Thoracic aorta (tissue), 2 donors: ENCODE results near the gene TIGD1. TPM values are rescaled to one million over a fixed set of nuclear protein-coding genes. Genes with fewer than 3 reads are reported as not detected.

ENCODE experiments used
- ATAC-seq: fragments of 150-250 bp; one replicate; pipeline ENCODE4 v1.8.0; 2017; ENCODE audit warnings: low read depth; ENCODE audit not compliant: insufficient number of reproducible peaks, low FRiP score
- DNase-seq: peaks from one replicate; pipeline ENCODE4 v3.0.0-alpha.2; 2020; ENCODE audit warnings: low spot score
- H3K27ac ChIP-seq, 2 donors: fragments of 200-600 bp; sonication (generic); 1 replicate in 1 of 2; 2 replicates in 1 of 2; pipeline ENCODE4 v1.5.1; 2016; ENCODE audit warnings: mild to moderate bottlenecking in 2 of 2, moderate library complexity in 2 of 2
- H3K27me3 ChIP-seq: fragments of 200-600 bp; sonication (generic); replicated peaks from 2 replicates; pipeline ENCODE4 v1.6.0; 2016; ENCODE audit warnings: mild to moderate bottlenecking; ENCODE audit not compliant: insufficient read depth
- H3K36me3 ChIP-seq: fragments of 200-600 bp; sonication (generic); one replicate; pipeline ENCODE4 v1.5.1; 2016
- H3K4me1 ChIP-seq, 2 donors: fragments of 200-600 bp; sonication (generic); 1 replicate in 1 of 2; 2 replicates in 1 of 2; pipeline versions ENCODE4 v1.5.1 to v1.6.0; 2016; ENCODE audit warnings: low read depth in 2 of 2, mild to moderate bottlenecking in 1 of 2; ENCODE audit not compliant: control insufficient read depth in 1 of 2
- H3K4me3 ChIP-seq: fragments of 200-600 bp; sonication (generic); 2 replicates; pipeline ENCODE4 v1.5.1; 2016; ENCODE audit warnings: mild to moderate bottlenecking
- H3K9me3 ChIP-seq: fragments of 200-600 bp; sonication (generic); 2 replicates; pipeline ENCODE4 v1.5.1; 2016
- total RNA-seq, 2 donors: library from RNA; depleted of rRNA; stranded (reverse); fragments of >200 nt; gene quantifications; one replicate each; pipeline versions ENCODE4 v1.1.0 to v1.2.3, GENCODE V29; 2016
- TF ChIP-seq, protein P1 (sequence below): fragments of 200-600 bp; sonication (generic); IDR thresholded peaks from one replicate; pipeline ENCODE4 v1.5.1; 2019; ENCODE audit warnings: antibody characterized with exemption

Gene TIGD1
- total RNA-seq, 2 donors from 2014 or later = 1.8 to 3.1 TPM

DNA sequence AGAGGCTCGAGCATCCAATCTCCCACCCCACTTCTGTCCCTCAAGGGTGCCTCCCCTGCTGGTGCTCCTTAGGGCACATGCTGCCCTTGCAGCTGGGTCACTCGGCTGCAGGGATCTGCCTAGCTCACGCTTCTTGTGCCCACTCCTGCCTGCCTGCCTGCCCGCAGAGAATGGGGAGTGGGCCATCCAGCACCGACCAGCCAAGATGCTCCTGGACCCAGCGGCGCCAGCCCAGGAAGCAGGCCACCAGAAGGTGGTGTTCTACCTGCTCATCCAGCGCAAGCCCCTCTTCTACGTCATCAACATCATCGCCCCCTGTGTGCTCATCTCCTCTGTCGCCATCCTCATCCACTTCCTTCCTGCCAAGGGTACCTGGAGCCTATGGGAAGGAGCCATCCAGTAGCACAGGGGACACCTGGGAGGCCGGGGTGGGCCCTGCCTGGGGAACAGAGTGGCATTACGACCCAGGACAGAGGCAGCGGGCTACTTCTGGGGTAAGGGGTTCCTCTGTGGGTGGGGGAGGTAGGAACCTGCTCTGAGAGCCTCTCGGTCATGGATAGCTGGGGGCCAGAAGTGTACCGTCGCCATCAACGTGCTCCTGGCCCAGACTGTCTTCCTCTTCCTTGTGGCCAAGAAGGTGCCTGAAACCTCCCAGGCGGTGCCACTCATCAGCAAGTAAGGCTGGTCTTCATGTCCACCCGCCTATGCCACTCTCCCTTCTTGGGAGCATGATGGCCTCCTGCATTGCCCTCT, 7.5 kb downstream of the TIGD1 start:
- ATAC-seq (no peak), DNase-seq (no peak)
- no peaks in the 10 kb centered on the region for H3K4me1 ChIP-seq
- TF ChIP-seq, protein P1, sequence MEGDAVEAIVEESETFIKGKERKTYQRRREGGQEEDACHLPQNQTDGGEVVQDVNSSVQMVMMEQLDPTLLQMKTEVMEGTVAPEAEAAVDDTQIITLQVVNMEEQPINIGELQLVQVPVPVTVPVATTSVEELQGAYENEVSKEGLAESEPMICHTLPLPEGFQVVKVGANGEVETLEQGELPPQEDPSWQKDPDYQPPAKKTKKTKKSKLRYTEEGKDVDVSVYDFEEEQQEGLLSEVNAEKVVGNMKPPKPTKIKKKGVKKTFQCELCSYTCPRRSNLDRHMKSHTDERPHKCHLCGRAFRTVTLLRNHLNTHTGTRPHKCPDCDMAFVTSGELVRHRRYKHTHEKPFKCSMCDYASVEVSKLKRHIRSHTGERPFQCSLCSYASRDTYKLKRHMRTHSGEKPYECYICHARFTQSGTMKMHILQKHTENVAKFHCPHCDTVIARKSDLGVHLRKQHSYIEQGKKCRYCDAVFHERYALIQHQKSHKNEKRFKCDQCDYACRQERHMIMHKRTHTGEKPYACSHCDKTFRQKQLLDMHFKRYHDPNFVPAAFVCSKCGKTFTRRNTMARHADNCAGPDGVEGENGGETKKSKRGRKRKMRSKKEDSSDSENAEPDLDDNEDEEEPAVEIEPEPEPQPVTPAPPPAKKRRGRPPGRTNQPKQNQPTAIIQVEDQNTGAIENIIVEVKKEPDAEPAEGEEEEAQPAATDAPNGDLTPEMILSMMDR = no peak
- H3K4me3 ChIP-seq = no peak overlapping the region
- H3K36me3 ChIP-seq = no peaks in the 10 kb centered on the region
- no peaks in the 10 kb centered on the region for H3K9me3 ChIP-seq
- no peak overlapping the region for H3K27ac ChIP-seq
- H3K27me3 ChIP-seq = no peaks in the 10 kb centered on the region

DNA sequence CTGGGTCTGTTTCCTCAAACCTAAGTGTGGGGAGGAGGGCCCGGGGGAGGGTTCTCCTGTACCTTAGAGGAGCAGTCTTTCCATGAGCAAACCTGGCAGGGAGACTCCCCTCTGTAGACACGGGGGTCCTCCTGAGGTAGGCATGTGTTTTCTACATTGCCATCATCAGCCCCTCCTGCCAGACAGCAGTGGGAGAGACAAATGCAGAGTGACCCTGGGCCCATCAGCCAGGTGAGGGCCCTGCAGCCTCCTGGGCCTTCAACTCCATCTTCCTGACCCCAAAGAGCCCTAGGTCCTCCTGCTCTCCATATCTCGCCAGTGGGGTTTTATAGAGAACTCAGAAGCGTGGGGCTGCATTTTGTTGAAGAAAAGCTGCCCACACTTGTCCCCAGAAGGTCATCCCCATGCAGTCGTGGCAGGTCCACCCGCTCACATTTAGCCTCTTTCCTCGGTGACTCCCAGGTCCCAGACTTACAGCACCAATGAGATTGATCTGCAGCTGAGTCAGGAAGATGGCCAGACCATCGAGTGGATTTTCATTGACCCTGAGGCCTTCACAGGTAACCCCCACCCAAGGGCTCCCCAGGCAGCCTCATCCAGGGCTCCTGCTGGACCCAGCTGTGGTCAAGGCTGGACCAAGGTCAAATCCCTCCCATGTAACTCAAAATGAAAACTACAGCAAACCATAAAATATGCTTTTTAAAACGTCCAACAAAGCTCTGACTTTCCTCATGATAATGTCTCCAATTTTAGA, 8.2 kb downstream of the TIGD1 start:
- ATAC-seq (no peak), DNase-seq (no peak)
- Histone ChIP-seq H3K4me3 (no peak overlapping the region), H3K4me1 (no peaks in the 10 kb centered on the region), H3K36me3 (no peaks in the 10 kb centered on the region), H3K9me3 (no peaks in the 10 kb centered on the region), H3K27ac (no peak overlapping the region), H3K27me3 (no peaks in the 10 kb centered on the region)
- TF ChIP-seq, protein P1 = no peak

GRCh38 chr2:232541195-232541960, 9.0 kb downstream of the TIGD1 start:
- Histone ChIP-seq H3K9me3 (no peaks in the 10 kb centered on the region), H3K36me3 (no peaks in the 10 kb centered on the region), H3K27ac (no peak overlapping the region), H3K4me3 (no peak overlapping the region), H3K27me3 (no peaks in the 10 kb centered on the region), H3K4me1 (no peaks in the 10 kb centered on the region)
- DNase-seq (no peak), ATAC-seq (no peak)
- TF ChIP-seq, protein P1 = no peak

DNA sequence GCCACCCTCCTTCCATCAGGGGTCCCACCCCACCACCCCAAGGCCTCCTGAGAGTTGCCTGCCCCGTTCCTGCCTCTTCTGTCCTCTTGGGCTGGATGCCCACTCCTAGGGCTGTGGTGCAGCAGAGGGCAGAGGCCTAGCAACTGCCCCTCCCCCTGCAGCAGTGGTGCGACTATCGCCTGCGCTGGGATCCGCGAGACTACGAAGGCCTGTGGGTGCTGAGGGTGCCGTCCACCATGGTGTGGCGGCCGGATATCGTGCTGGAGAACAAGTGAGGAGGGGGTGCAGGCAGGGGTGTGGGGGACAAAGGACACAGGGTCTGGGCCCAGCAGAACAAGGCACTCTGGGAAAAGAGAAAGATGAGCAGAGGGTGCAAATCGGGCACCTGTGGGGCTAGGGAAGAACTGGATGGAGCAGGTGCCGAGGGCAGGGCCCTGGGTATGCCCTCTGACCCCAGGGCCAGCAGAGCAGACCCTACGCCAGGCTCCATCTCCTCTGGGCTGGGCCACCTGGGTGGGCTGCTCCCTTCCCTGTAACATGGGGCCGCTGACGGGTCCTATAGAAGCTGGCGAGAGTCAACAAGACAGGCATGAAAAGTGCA, 9.8 kb downstream of the TIGD1 start:
- no peak for DNase-seq
- Histone ChIP-seq H3K4me3 (no peak overlapping the region), H3K27me3 (no peaks in the 10 kb centered on the region), H3K9me3 (peaks cover 3% of the 10 kb centered on the region), H3K4me1 (no peaks in the 10 kb centered on the region), H3K27ac (no peak overlapping the region), H3K36me3 (no peaks in the 10 kb centered on the region)
- TF ChIP-seq, protein P1 = no peak
- ATAC-seq = no peak
